Aorta (tissue), 5 donors: Measurements from ENCODE around the gene ZNF628. TPM values are rescaled to one million over a fixed set of nuclear protein-coding genes. Genes with fewer than 3 reads are reported as not detected.
A peak's percentile ranks its signal among the peaks of the same experiment; 100 is the strongest.

ENCODE experiments used
- ATAC-seq: fragments of 200-7000 bp; cut with Tn5 transposase; one replicate; pipeline ENCODE4 v1.9.1; 2022; ENCODE audit warnings: moderate library complexity; ENCODE audit not compliant: low FRiP score
- DNase-seq, 2 donors: peaks; one replicate each; pipeline ENCODE4 v3.0.0-alpha.2; 2020
- H3K27ac ChIP-seq, 2 donors: one replicate each; pipeline ENCODE4 v1.5.1; 2013; ENCODE audit warnings: low read length in 2 of 2, mild to moderate bottlenecking in 2 of 2, moderate library complexity in 2 of 2, control low read depth in 1 of 2, inconsistent platforms in 1 of 2, low read depth in 1 of 2
- H3K27me3 ChIP-seq, 2 donors: one replicate each; pipeline ENCODE4 v1.6.1; 2013; ENCODE audit warnings: control low read depth in 1 of 2, low read length in 1 of 2, mild to moderate bottlenecking in 1 of 2, moderate library complexity in 1 of 2; ENCODE audit not compliant: insufficient read depth in 2 of 2, control insufficient read depth in 1 of 2
- H3K36me3 ChIP-seq, 2 donors: one replicate each; pipeline ENCODE4 v1.6.1; 2013; ENCODE audit warnings: control low read depth in 1 of 2, low read length in 1 of 2, mild to moderate bottlenecking in 1 of 2; ENCODE audit not compliant: insufficient read depth in 2 of 2, control insufficient read depth in 1 of 2
- H3K4me1 ChIP-seq, 2 donors: one replicate each; pipeline ENCODE4 v1.6.1; 2013; ENCODE audit warnings: low read length in 2 of 2, control low read depth in 1 of 2, mild to moderate bottlenecking in 1 of 2, moderate library complexity in 1 of 2; ENCODE audit not compliant: insufficient read depth in 2 of 2, control insufficient read depth in 1 of 2
- H3K4me3 ChIP-seq, 2 donors: one replicate each; pipeline ENCODE4 v1.5.1; 2013; ENCODE audit warnings: low read length in 2 of 2, control low read depth in 1 of 2, mild to moderate bottlenecking in 1 of 2
- H3K9me3 ChIP-seq: one replicate; pipeline ENCODE4 v1.6.1; 2013; ENCODE audit warnings: mild to moderate bottlenecking, low read length; ENCODE audit not compliant: control insufficient read depth
- whole genome bisulfite sequencing, 2 donors: extraction: QIAGEN DNeasy Blood & Tissue Kit; methylation state at CpG; one replicate each; pipeline ENCODE4 v1.1.7; 2013; 5-methylcytosine and 5-hydroxymethylcytosine counted together
- intact Hi-C, 2 donors: fragments of 100-400 bp; cut with DNase I; formaldehyde crosslinking; loops; one replicate each; pipeline versions ENCODE4 v1.14.2 to v1.15.0; 2022
- long read RNA-seq, 2 donors: library from polyadenylated mRNA; unstranded; transcript quantifications; one replicate each; pipeline ENCODE4 v2.0.0, GENCODE V29; 2020 to 2021
- polyA plus RNA-seq, 2 donors: library from polyadenylated mRNA; stranded (reverse); fragments of 200-250 nt; gene quantifications; one replicate each; pipeline ENCODE4 v1.2.3, GENCODE V29; 2013
- total RNA-seq, 2 donors: library from RNA; stranded (reverse); fragmentation: NEBNext Ultra II Directional; extraction: Animal tissue kit (Norgen Biotek cat#: 25700); gene quantifications; one replicate each; pipeline ENCODE4 v1.2.1, GENCODE V29; 2021
- donor health status: healthy with polysubstance abuse.
- donor health status: Bipolar disorder and iron deficiency.
- donor health status: DM: no; HTN: no; CAD: no.
- donor health status: DM: no; HTN: no; CAD: no.
- donor health status: DM: yes; HTN: yes; CAD: no.

Gene ZNF628
- total RNA-seq = 1 to 10 TPM; 6.9 to 7.0 TPM
- polyA plus RNA-seq = 1 to 10 TPM; 1.3 to 2.0 TPM
- long read RNA-seq, donor 1 = 0 reads
- long read RNA-seq, donor 2, partial matches to known transcripts = 0 of 4 reads
- long read RNA-seq, donor 2, other reads (novel, unspliced or antisense) = 0 of 4 reads

- Histone ChIP-seq H3K36me3 (no peaks in the 10 kb centered on the region), H3K27ac (peak within 1 kb of the TSS in 1 of 2 donors; percentile 43), H3K4me3 (peak within 1 kb of the TSS; percentile 65 to 76), H3K4me1 (no peaks in the 10 kb centered on the region), H3K27me3 (no peaks in the 10 kb centered on the region), H3K9me3 (no peaks in the 10 kb centered on the region)
- intact Hi-C loops = no loop called here
- ATAC-seq (peak; percentile 97), DNase-seq (peak; percentile 100)
- WGBS, 2 donors = 1 to 2% methylated on average over 47 to 61 of the region's 61 CpGs
Observed at GRCh38 chr19:55476100-55476775, at the start of gene ZNF628. ZNF628 (plus strand) TSS chr19:55476617; CDS start chr19:55479911, 3,294 bp downstream.

DNA sequence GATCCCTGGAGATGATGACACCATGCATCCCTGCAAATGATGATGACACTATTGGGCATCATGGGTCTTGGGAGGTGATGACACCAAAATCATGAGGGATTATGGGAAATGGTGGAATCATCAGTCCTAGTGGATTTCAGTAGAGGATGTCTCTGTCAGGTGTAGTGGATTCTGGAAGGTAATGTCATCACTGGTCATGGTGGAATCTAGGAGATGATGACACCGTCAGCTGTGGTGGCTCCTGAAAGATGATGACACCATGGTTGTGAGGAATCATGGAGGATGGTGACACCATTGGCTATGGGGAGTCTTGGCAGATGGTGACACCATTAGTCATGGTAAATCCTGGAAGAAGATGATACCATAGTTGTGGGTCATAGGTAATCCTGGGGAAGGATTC lies 45.2 kb upstream of the ZNF628 start:
- Histone ChIP-seq H3K9me3 (no peaks in the 10 kb centered on the region), H3K36me3 (no peaks in the 10 kb centered on the region), H3K27me3 (no peaks in the 10 kb centered on the region), H3K4me1 (no peaks in the 10 kb centered on the region), H3K4me3 (no peak overlapping the region), H3K27ac (no peak overlapping the region)
- ATAC-seq (no peak), DNase-seq (no peak)
- intact Hi-C loops = no loop called here
- 89 to 93% methylated on average over 1 of the region's 1 CpG for whole genome bisulfite sequencing, 2 donors

- Histone ChIP-seq H3K36me3 (no peaks in the 10 kb centered on the region), H3K27me3 (no peaks in the 10 kb centered on the region), H3K4me3 (no peak overlapping the region), H3K4me1 (no peaks in the 10 kb centered on the region), H3K9me3 (no peaks in the 10 kb centered on the region), H3K27ac (no peak overlapping the region)
- ATAC-seq = no peak
- intact Hi-C loops = no loop called here
- WGBS, 2 donors = 87 to 88% methylated on average over 14 of the region's 14 CpGs
- no peak for DNase-seq
Observed at GRCh38 chr19:55432241-55432959, 44.0 kb upstream of the ZNF628 start.

GRCh38 chr19:55433292-55433691 lies 43.1 kb upstream of the ZNF628 start:
- no peak for DNase-seq
- H3K4me1 ChIP-seq = no peaks in the 10 kb centered on the region
- H3K27me3 ChIP-seq = no peaks in the 10 kb centered on the region
- H3K36me3 ChIP-seq = no peaks in the 10 kb centered on the region
- H3K4me3 ChIP-seq = no peak overlapping the region
- intact Hi-C loops = no loop called here
- 6 to 7% methylated on average over 26 to 48 of the region's 48 CpGs for WGBS, 2 donors
- H3K9me3 ChIP-seq = no peaks in the 10 kb centered on the region
- ATAC-seq = no peak
- H3K27ac ChIP-seq = no peak overlapping the region

GRCh38 chr19:55434356-55434919 lies 42.0 kb upstream of the ZNF628 start:
- WGBS, 2 donors = 94% methylated on average over 4 of the region's 4 CpGs
- ATAC-seq = no peak
- H3K9me3 ChIP-seq = no peaks in the 10 kb centered on the region
- H3K4me1 ChIP-seq = no peaks in the 10 kb centered on the region
- no peak for DNase-seq
- intact Hi-C loops = no loop called here
- H3K27me3 ChIP-seq = no peaks in the 10 kb centered on the region
- H3K4me3 ChIP-seq = no peak overlapping the region
- H3K36me3 ChIP-seq = no peaks in the 10 kb centered on the region
- H3K27ac ChIP-seq = no peak overlapping the region

DNA sequence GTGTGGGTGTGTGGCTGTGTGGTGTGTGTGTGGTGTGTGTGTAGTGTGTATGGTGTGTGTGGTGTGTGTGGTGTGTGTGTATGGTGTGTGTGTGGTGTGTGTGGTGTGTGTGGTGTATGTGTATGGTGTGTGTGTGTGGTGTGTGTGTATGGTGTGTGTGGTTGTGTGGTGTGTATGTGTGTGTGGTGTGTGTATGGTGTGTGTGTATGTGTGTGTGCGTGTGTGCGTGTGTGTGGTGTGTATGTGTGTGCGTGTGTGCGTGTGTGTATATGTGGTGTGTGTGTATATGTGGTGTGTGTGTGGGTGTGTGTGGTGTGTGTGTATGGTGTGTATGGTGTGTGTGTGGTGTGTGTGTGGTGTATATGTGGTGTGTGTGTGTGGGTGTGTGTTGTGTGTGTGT lies 41.4 kb upstream of the ZNF628 start:
- H3K36me3 ChIP-seq = no peaks in the 10 kb centered on the region
- no peaks in the 10 kb centered on the region for H3K4me1 ChIP-seq
- H3K4me3 ChIP-seq = no peak overlapping the region
- intact Hi-C loops = no loop called here
- ATAC-seq (no peak), DNase-seq (no peak)
- no peak overlapping the region for H3K27ac ChIP-seq
- no peaks in the 10 kb centered on the region for H3K9me3 ChIP-seq
- no peaks in the 10 kb centered on the region for H3K27me3 ChIP-seq
- WGBS, 2 donors = 91 to 95% methylated on average over 4 of the region's 4 CpGs

DNA sequence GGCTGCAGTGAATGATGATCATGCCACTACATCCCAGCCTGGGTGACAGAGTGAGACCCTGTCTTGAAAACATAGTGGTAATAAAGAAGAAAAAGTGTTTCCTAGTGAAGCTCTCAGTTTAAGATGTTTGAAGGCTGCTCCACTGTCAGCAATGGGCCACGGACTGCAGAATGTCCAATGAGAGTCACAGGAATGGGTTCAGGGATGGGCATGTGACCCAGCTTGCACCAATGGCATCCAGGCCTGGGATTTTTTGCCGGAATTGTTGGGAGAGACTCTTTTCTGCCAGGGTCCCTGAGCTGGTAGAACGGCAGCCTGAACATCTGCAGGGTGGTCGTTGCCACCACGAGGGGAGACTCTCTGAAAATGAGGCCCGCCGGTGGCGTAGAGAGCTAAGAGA lies 39.6 kb upstream of the ZNF628 start:
- intact Hi-C loops = no loop called here
- 43% methylated on average over 8 of the region's 8 CpGs for WGBS, 2 donors
- no peaks in the 10 kb centered on the region for H3K27me3 ChIP-seq

GRCh38 chr19:55437410-55437809 lies 39.0 kb upstream of the ZNF628 start:
- ATAC-seq (peak; percentile 66), DNase-seq (no peak)
- 2 to 3% methylated on average over 16 to 17 of the region's 17 CpGs for WGBS, 2 donors
- no peak overlapping the region for H3K4me3 ChIP-seq
- H3K27me3 ChIP-seq = no peaks in the 10 kb centered on the region
- H3K36me3 ChIP-seq = no peaks in the 10 kb centered on the region
- no peaks in the 10 kb centered on the region for H3K4me1 ChIP-seq
- no peak overlapping the region for H3K27ac ChIP-seq
- no peaks in the 10 kb centered on the region for H3K9me3 ChIP-seq
- intact Hi-C loops = no loop called here

More for the DNA sequence above, 39.6 kb upstream of the ZNF628 start:
- ATAC-seq (no peak), DNase-seq (no peak)
- no peak overlapping the region for H3K27ac ChIP-seq
- H3K4me3 ChIP-seq = no peak overlapping the region
- no peaks in the 10 kb centered on the region for H3K36me3 ChIP-seq
- no peaks in the 10 kb centered on the region for H3K4me1 ChIP-seq
- no peaks in the 10 kb centered on the region for H3K9me3 ChIP-seq
